OCI-LY1 (cell line): Measurements from ENCODE around the gene TSC22D2.

Experiments used
- H2AFZ ChIP-seq: fragments of 200-600 bp; sonication (generic), shearing (Covaris generic); 2 replicates; pipeline ENCODE4 v1.6.0; 2014; ENCODE audit warnings: antibody characterized with exemption, mild to moderate bottlenecking, low read length
- H3F3A ChIP-seq: fragments of 200-600 bp; sonication (generic), shearing (Covaris generic); 2 replicates; pipeline ENCODE4 v1.6.0; 2014; ENCODE audit warnings: mild to moderate bottlenecking, antibody characterized with exemption, low read length, moderate library complexity; ENCODE audit not compliant: insufficient read depth
- H3K27ac ChIP-seq: fragments of 200-600 bp; sonication (generic); 2 replicates; pipeline ENCODE4 v1.5.1; 2014; ENCODE audit warnings: low read length, mixed run types, mild to moderate bottlenecking, low read depth; ENCODE audit not compliant: poor library complexity, severe bottlenecking
- H3K27me3 ChIP-seq: fragments of 200-600 bp; sonication (generic); 2 replicates; pipeline ENCODE4 v1.6.0; 2014; ENCODE audit warnings: antibody characterized with exemption, mild to moderate bottlenecking, low read length, moderate library complexity; ENCODE audit not compliant: insufficient read depth
- H3K36me3 ChIP-seq: fragments of 200-600 bp; sonication (generic); 2 replicates; pipeline ENCODE4 v1.6.1; 2014; ENCODE audit warnings: mild to moderate bottlenecking, antibody characterized with exemption, low read length, moderate library complexity, mixed read lengths; ENCODE audit not compliant: insufficient read depth
- H3K4me1 ChIP-seq: fragments of 200-600 bp; sonication (generic); 2 replicates; pipeline ENCODE4 v1.5.1; 2014; ENCODE audit warnings: mild to moderate bottlenecking, low read length, moderate library complexity; ENCODE audit not compliant: insufficient read depth, severe bottlenecking
- H3K4me2 ChIP-seq: fragments of 200-600 bp; sonication (generic), shearing (Covaris generic); 2 replicates; pipeline ENCODE4 v1.6.1; 2014; ENCODE audit warnings: low read length
- H3K4me3 ChIP-seq: fragments of 200-600 bp; sonication (generic); 2 replicates; pipeline ENCODE4 v1.5.1; 2014; ENCODE audit warnings: low read length, low read depth, mild to moderate bottlenecking, mixed read lengths; ENCODE audit not compliant: poor library complexity, severe bottlenecking
- H3K79me2 ChIP-seq: fragments of 200-600 bp; shearing (Covaris generic); 2 replicates; pipeline ENCODE4 v1.6.1; 2016; ENCODE audit warnings: mixed run types, low read length, mixed read lengths; ENCODE audit not compliant: insufficient read depth
- H3K9ac ChIP-seq: fragments of 200-600 bp; sonication (generic), shearing (Covaris generic); 2 replicates; pipeline ENCODE4 v1.6.1; 2014; ENCODE audit warnings: mild to moderate bottlenecking, low read length, mixed read lengths
- H3K9me2 ChIP-seq: fragments of 200-600 bp; sonication (generic), shearing (Covaris generic); 2 replicates; pipeline ENCODE4 v1.6.1; 2014; ENCODE audit warnings: low read depth, mild to moderate bottlenecking, low read length, mixed read lengths
- H3K9me3 ChIP-seq: fragments of 200-600 bp; shearing (Covaris generic); 2 replicates; pipeline ENCODE4 v1.6.1; 2014; ENCODE audit warnings: low read length, mixed read lengths
- H4K20me1 ChIP-seq: fragments of 200-600 bp; sonication (generic), shearing (Covaris generic); 2 replicates; pipeline ENCODE4 v1.6.0; 2016; ENCODE audit warnings: mild to moderate bottlenecking, low read length; ENCODE audit not compliant: insufficient read depth
- CTCF ChIP-seq: fragments of 200-600 bp; sonication (generic), shearing (Covaris generic); IDR thresholded peaks from 2 replicates; pipeline ENCODE4 v1.5.1; 2017; ENCODE audit warnings: mild to moderate bottlenecking, antibody characterized with exemption, low read length, moderate library complexity, mixed read lengths
- EZH2 ChIP-seq: fragments of 200-600 bp; sonication (generic), shearing (Covaris generic); IDR thresholded peaks from 2 replicates; pipeline ENCODE4 v1.8.0; 2017; ENCODE audit warnings: borderline replicate concordance, mixed run types, mild to moderate bottlenecking, antibody characterized with exemption, low read length, moderate library complexity, mixed read lengths

The TSC22D2 gene

GRCh38 chr3:150504483-150504882 is 96.4 kb downstream of the TSC22D2 start:
- Histone ChIP-seq H3K4me2 (no peak overlapping the region), H3K4me3 (no peak overlapping the region), H2AFZ (no peak overlapping the region), H3K9me2 (no peaks in the 10 kb centered on the region), H3K36me3 (no peaks in the 10 kb centered on the region; the same call in 1 of the 2 replicates), H3F3A (no peaks in the 10 kb centered on the region), H3K9ac (no peak overlapping the region), H3K9me3 (no peaks in the 10 kb centered on the region), H4K20me1 (no peaks in the 10 kb centered on the region), H3K79me2 (no peaks in the 10 kb centered on the region), H3K27ac (no peak overlapping the region), H3K4me1 (no peaks in the 10 kb centered on the region), H3K27me3 (no peaks in the 10 kb centered on the region)
- TF ChIP-seq CTCF (no peak), EZH2 (no peak)

GRCh38 chr3:150508401-150508800 is 100.3 kb downstream of the TSC22D2 start:
- no peaks in the 10 kb centered on the region for H3K79me2 ChIP-seq
- no peaks in the 10 kb centered on the region for H3K9me2 ChIP-seq
- H3K4me3 ChIP-seq = no peak overlapping the region
- H2AFZ ChIP-seq = no peak overlapping the region
- no peak overlapping the region for H3K27ac ChIP-seq
- no peaks in the 10 kb centered on the region for H3K9me3 ChIP-seq
- H3K9ac ChIP-seq = no peak overlapping the region
- H3K4me1 ChIP-seq = no peaks in the 10 kb centered on the region
- TF ChIP-seq CTCF = no peak
- TF ChIP-seq EZH2 = no peak
- no peak overlapping the region for H3K4me2 ChIP-seq
- H3K27me3 ChIP-seq = no peaks in the 10 kb centered on the region
- H3K36me3 ChIP-seq = no peaks in the 10 kb centered on the region
- H4K20me1 ChIP-seq = no peaks in the 10 kb centered on the region
- H3F3A ChIP-seq = no peaks in the 10 kb centered on the region

GRCh38 chr3:150509780-150510179 is 101.7 kb downstream of the TSC22D2 start:
- Histone ChIP-seq H3K4me1 (no peaks in the 10 kb centered on the region), H3K4me2 (no peak overlapping the region), H3K9me2 (no peaks in the 10 kb centered on the region), H3K27ac (no peak overlapping the region), H3K27me3 (no peaks in the 10 kb centered on the region), H3K36me3 (no peaks in the 10 kb centered on the region), H3K9me3 (no peaks in the 10 kb centered on the region), H3K4me3 (no peak overlapping the region), H2AFZ (no peak overlapping the region), H3K79me2 (no peaks in the 10 kb centered on the region), H4K20me1 (no peaks in the 10 kb centered on the region), H3F3A (no peaks in the 10 kb centered on the region), H3K9ac (no peak overlapping the region)
- TF ChIP-seq EZH2 (no peak), CTCF (no peak)
